Measurements from ENCODE around the gene FKBP1A.

FKBP1A gene

GRCh38 chr20:1322511-1323245, 70.2 kb downstream of the FKBP1A start:
- DNase-seq (ENCODE audit: low read depth), result peak; percentile 99
- H3K4me3 ChIP-seq (ENCODE audit: control insufficient read depth, low read depth, low read length), result no peak overlapping the region

GRCh38 chr20:1321654-1321939, 71.3 kb downstream of the FKBP1A start:
- no peak for DNase-seq (ENCODE audit: low read depth)
- no peak overlapping the region for H3K4me3 ChIP-seq (ENCODE audit: control insufficient read depth, low read depth, low read length)
- no peak for TF ChIP-seq CTCF (conservative IDR thresholded peaks at IDR 0.05; ENCODE audit: control insufficient read depth, insufficient read depth, low read depth, low read length)

More at GRCh38 chr20:1322511-1323245, 70.2 kb downstream of the FKBP1A start:
- TF ChIP-seq CTCF (conservative IDR thresholded peaks at IDR 0.05; ENCODE audit: control insufficient read depth, insufficient read depth, low read depth, low read length), result no peak

GRCh38 chr20:1320902-1321653, 71.8 kb downstream of the FKBP1A start:
- no peak for TF ChIP-seq CTCF (conservative IDR thresholded peaks at IDR 0.05; ENCODE audit: control insufficient read depth, insufficient read depth, low read depth, low read length)
- H3K4me3 ChIP-seq (ENCODE audit: control insufficient read depth, low read depth, low read length), result no peak overlapping the region
- DNase-seq (ENCODE audit: low read depth), result no peak

GRCh38 chr20:1320016-1320415, 72.8 kb downstream of the FKBP1A start:
- no peak for DNase-seq (ENCODE audit: low read depth)

GRCh38 chr20:1319462-1319861, 73.4 kb downstream of the FKBP1A start:
- TF ChIP-seq CTCF (conservative IDR thresholded peaks at IDR 0.05; ENCODE audit: control insufficient read depth, insufficient read depth, low read depth, low read length), result no peak

More at GRCh38 chr20:1320016-1320415, 72.8 kb downstream of the FKBP1A start:
- H3K4me3 ChIP-seq (ENCODE audit: control insufficient read depth, low read depth, low read length), result no peak overlapping the region
- no peak for TF ChIP-seq CTCF (conservative IDR thresholded peaks at IDR 0.05; ENCODE audit: control insufficient read depth, insufficient read depth, low read depth, low read length)

GRCh38 chr20:1319051-1319450, 73.8 kb downstream of the FKBP1A start:
- no peak for TF ChIP-seq CTCF (conservative IDR thresholded peaks at IDR 0.05; ENCODE audit: control insufficient read depth, insufficient read depth, low read depth, low read length)
- H3K4me3 ChIP-seq (ENCODE audit: control insufficient read depth, low read depth, low read length), result no peak overlapping the region
- peak; percentile 30 for DNase-seq (ENCODE audit: low read depth)

More at GRCh38 chr20:1319462-1319861, 73.4 kb downstream of the FKBP1A start:
- no peak for DNase-seq (ENCODE audit: low read depth)
- no peak overlapping the region for H3K4me3 ChIP-seq (ENCODE audit: control insufficient read depth, low read depth, low read length)

All from fibroblast of mammary gland (primary cell).